ENCODE measurements around the gene OR4F6. TPM values are rescaled to one million over a fixed set of nuclear protein-coding genes. Genes with fewer than 3 reads are reported as not detected.
"Not testable (repeated sequence)": the region's sequence is repeated elsewhere in the genome, so short reads cannot be mapped to it uniquely, and the experiment has no call there.

Gene OR4F6
- total RNA-seq, 2 donors from 2014 or later: not detected

GRCh38 chr15:101788503-101789269 is 14.6 kb upstream of the OR4F6 start:
- not testable (repeated sequence) for H3K27me3 Mint-ChIP-seq; H3K27ac Mint-ChIP-seq; H3K36me3 Mint-ChIP-seq (ENCODE audit: low read depth); H3K4me1 Mint-ChIP-seq; H3K9me3 Mint-ChIP-seq; H3K4me3 Mint-ChIP-seq; ATAC-seq (replicated peaks)

GRCh38 chr15:101790748-101791147 is 12.6 kb upstream of the OR4F6 start:
- not testable (repeated sequence) for H3K4me3 Mint-ChIP-seq; H3K27ac Mint-ChIP-seq; H3K4me1 Mint-ChIP-seq; H3K9me3 Mint-ChIP-seq; H3K36me3 Mint-ChIP-seq (ENCODE audit: low read depth); ATAC-seq (replicated peaks)
- peaks cover 17% of the 10 kb centered on the region for H3K27me3 Mint-ChIP-seq

GRCh38 chr15:101793981-101794380 is 9.3 kb upstream of the OR4F6 start:
- peaks cover 12% of the 10 kb centered on the region for H3K27me3 Mint-ChIP-seq
- not testable (repeated sequence) for H3K9me3 Mint-ChIP-seq; H3K4me1 Mint-ChIP-seq; H3K36me3 Mint-ChIP-seq (ENCODE audit: low read depth); ATAC-seq (replicated peaks); H3K27ac Mint-ChIP-seq; H3K4me3 Mint-ChIP-seq

GRCh38 chr15:101795455-101795854 is 7.9 kb upstream of the OR4F6 start:
- no peaks in the 10 kb centered on the region for H3K9me3 Mint-ChIP-seq
- no peak overlapping the region for H3K27ac Mint-ChIP-seq
- peaks cover 12% of the 10 kb centered on the region for H3K27me3 Mint-ChIP-seq
- no peaks in the 10 kb centered on the region for H3K36me3 Mint-ChIP-seq (ENCODE audit: low read depth)
- ATAC-seq (replicated peaks): no peak
- H3K4me3 Mint-ChIP-seq: no peak overlapping the region
- H3K4me1 Mint-ChIP-seq: no peaks in the 10 kb centered on the region

GRCh38 chr15:101799665-101800064 is 3.6 kb upstream of the OR4F6 start:
- Mint-ChIP-seq H3K4me3 (no peak overlapping the region), H3K36me3 (ENCODE audit: low read depth) (no peaks in the 10 kb centered on the region), H3K27ac (no peak overlapping the region), H3K4me1 (no peaks in the 10 kb centered on the region), H3K27me3 (peaks cover 9% of the 10 kb centered on the region), H3K9me3 (no peaks in the 10 kb centered on the region)
- no peak for ATAC-seq (replicated peaks)

- Mint-ChIP-seq H3K27me3 (peaks cover 10% of the 10 kb centered on the region), H3K9me3 (no peaks in the 10 kb centered on the region), H3K4me3 (no peak overlapping the region), H3K36me3 (ENCODE audit: low read depth) (no peaks in the 10 kb centered on the region), H3K4me1 (no peaks in the 10 kb centered on the region), H3K27ac (no peak overlapping the region)
- no peak for ATAC-seq (replicated peaks)
Measured at GRCh38 chr15:101801048-101801447, 2.3 kb upstream of the OR4F6 start.

- no peak overlapping the region for H3K4me3 Mint-ChIP-seq
- no peak overlapping the region for H3K27ac Mint-ChIP-seq
- ATAC-seq (replicated peaks): no peak
- H3K36me3 Mint-ChIP-seq (ENCODE audit: low read depth): no peaks in the 10 kb centered on the region
- no peaks in the 10 kb centered on the region for H3K9me3 Mint-ChIP-seq
- H3K27me3 Mint-ChIP-seq: peaks cover 14% of the 10 kb centered on the region
- no peaks in the 10 kb centered on the region for H3K4me1 Mint-ChIP-seq
Measured at GRCh38 chr15:101803676-101804075, 367 bp downstream of the OR4F6 start.

- no peaks in the 10 kb centered on the region for H3K4me1 Mint-ChIP-seq
Measured at GRCh38 chr15:101804375-101804774, 1.1 kb downstream of the OR4F6 start.

GRCh38 chr15:101804941-101805340 is 1.6 kb downstream of the OR4F6 start:
- no peak for ATAC-seq (replicated peaks)
- no peaks in the 10 kb centered on the region for H3K9me3 Mint-ChIP-seq
- H3K4me1 Mint-ChIP-seq: no peaks in the 10 kb centered on the region
- peaks cover 22% of the 10 kb centered on the region for H3K27me3 Mint-ChIP-seq
- no peaks in the 10 kb centered on the region for H3K36me3 Mint-ChIP-seq (ENCODE audit: low read depth)
- no peak overlapping the region for H3K4me3 Mint-ChIP-seq
- no peak overlapping the region for H3K27ac Mint-ChIP-seq

More at GRCh38 chr15:101804375-101804774, 1.1 kb downstream of the OR4F6 start:
- Mint-ChIP-seq H3K36me3 (ENCODE audit: low read depth) (no peaks in the 10 kb centered on the region), H3K9me3 (no peaks in the 10 kb centered on the region), H3K4me3 (no peak overlapping the region), H3K27ac (no peak overlapping the region), H3K27me3 (peaks cover 17% of the 10 kb centered on the region)
- ATAC-seq (replicated peaks): no peak

GRCh38 chr15:101805605-101806345 is 2.5 kb downstream of the OR4F6 start:
- no peaks in the 10 kb centered on the region for H3K4me1 Mint-ChIP-seq
- H3K27ac Mint-ChIP-seq: no peak overlapping the region
- H3K36me3 Mint-ChIP-seq (ENCODE audit: low read depth): no peaks in the 10 kb centered on the region
- no peak for ATAC-seq (replicated peaks)
- H3K4me3 Mint-ChIP-seq: no peak overlapping the region
- no peaks in the 10 kb centered on the region for H3K9me3 Mint-ChIP-seq
- peaks cover 25% of the 10 kb centered on the region for H3K27me3 Mint-ChIP-seq

GRCh38 chr15:101807345-101807945 is 4.1 kb downstream of the OR4F6 start:
- peak; percentile 63 for ATAC-seq (replicated peaks)

GRCh38 chr15:101808201-101808600 is 4.9 kb downstream of the OR4F6 start:
- H3K4me3 Mint-ChIP-seq: no peak overlapping the region
- no peaks in the 10 kb centered on the region for H3K4me1 Mint-ChIP-seq
- H3K27me3 Mint-ChIP-seq: peaks cover 34% of the 10 kb centered on the region
- peak; percentile 35 for ATAC-seq (replicated peaks)
- H3K27ac Mint-ChIP-seq: no peak overlapping the region
- H3K9me3 Mint-ChIP-seq: no peaks in the 10 kb centered on the region
- no peaks in the 10 kb centered on the region for H3K36me3 Mint-ChIP-seq (ENCODE audit: low read depth)

More at GRCh38 chr15:101807345-101807945, 4.1 kb downstream of the OR4F6 start:
- Mint-ChIP-seq H3K36me3 (ENCODE audit: low read depth) (no peaks in the 10 kb centered on the region), H3K27me3 (peaks cover 28% of the 10 kb centered on the region), H3K27ac (no peak overlapping the region), H3K9me3 (no peaks in the 10 kb centered on the region), H3K4me1 (no peaks in the 10 kb centered on the region), H3K4me3 (no peak overlapping the region)

- no peaks in the 10 kb centered on the region for H3K36me3 Mint-ChIP-seq (ENCODE audit: low read depth)
Measured at GRCh38 chr15:101810456-101810855, 7.1 kb downstream of the OR4F6 start.

GRCh38 chr15:101810876-101811275 is 7.6 kb downstream of the OR4F6 start:
- H3K4me3 Mint-ChIP-seq: no peak overlapping the region
- peaks cover 32% of the 10 kb centered on the region for H3K27me3 Mint-ChIP-seq
- no peaks in the 10 kb centered on the region for H3K36me3 Mint-ChIP-seq (ENCODE audit: low read depth)
- H3K9me3 Mint-ChIP-seq: no peaks in the 10 kb centered on the region
- ATAC-seq (replicated peaks): no peak
- no peaks in the 10 kb centered on the region for H3K4me1 Mint-ChIP-seq
- no peak overlapping the region for H3K27ac Mint-ChIP-seq

More at GRCh38 chr15:101810456-101810855, 7.1 kb downstream of the OR4F6 start:
- Mint-ChIP-seq H3K4me3 (no peak overlapping the region), H3K9me3 (no peaks in the 10 kb centered on the region), H3K27ac (no peak overlapping the region), H3K4me1 (no peaks in the 10 kb centered on the region), H3K27me3 (peaks cover 34% of the 10 kb centered on the region)
- ATAC-seq (replicated peaks): no peak

- no peaks in the 10 kb centered on the region for H3K36me3 Mint-ChIP-seq (ENCODE audit: low read depth)
- H3K9me3 Mint-ChIP-seq: no peaks in the 10 kb centered on the region
- no peak within 1 kb of the TSS for H3K27ac Mint-ChIP-seq
- ATAC-seq (replicated peaks): no peak
- no peak within 1 kb of the TSS for H3K4me3 Mint-ChIP-seq
- peaks cover 30% of the 10 kb centered on the region for H3K27me3 Mint-ChIP-seq
- H3K4me1 Mint-ChIP-seq: no peaks in the 10 kb centered on the region
Measured at GRCh38 chr15:101811902-101812301, 8.6 kb downstream of the OR4F6 start, which contains the start of gene OR4F15. Gene OR4F15 (plus strand): TSS chr15:101812202. CDS start chr15:101818187, 5,985 bp downstream.

Measured in activated T-helper 17 cell treated with anti-CD3 and anti-CD28 coated beads, Interleukin-2, amount 50 U/mL, for 72 hours (primary cell).